GM19238 (cell line): Measurements from ENCODE around the gene CREB5.
"Not testable (repeated sequence)": the region's sequence is repeated elsewhere in the genome, so short reads cannot be mapped to it uniquely, and the experiment has no call there.

Source experiments
- DNase-seq: peaks from one replicate; pipeline ENCODE4 v3.0.0; 2011; ENCODE audit warnings: low spot score; ENCODE audit not compliant: insufficient read length

The CREB5 gene

GRCh38 chr7:28773423-28774145 is 361.3 kb downstream of the CREB5 start:
- no peak for DNase-seq

GRCh38 chr7:28774261-28774988 is 362.1 kb downstream of the CREB5 start:
- no peak for DNase-seq

GRCh38 chr7:28776463-28777157 is 364.3 kb downstream of the CREB5 start:
- no peak for DNase-seq

GRCh38 chr7:28778786-28779185 is 366.5 kb downstream of the CREB5 start:
- no peak for DNase-seq

- DNase-seq: no peak
These were observed 367.6 kb downstream of the CREB5 start for GRCh38 chr7:28779954-28780353.

- no peak for DNase-seq
These were observed 370.0 kb downstream of the CREB5 start for GRCh38 chr7:28782362-28782761.

- DNase-seq: no peak
These were observed 372.0 kb downstream of the CREB5 start for GRCh38 chr7:28784171-28784902.

GRCh38 chr7:28785041-28785995 is 373.0 kb downstream of the CREB5 start:
- no peak for DNase-seq

GRCh38 chr7:28786156-28786555 is 373.8 kb downstream of the CREB5 start:
- not testable (repeated sequence) for DNase-seq

- DNase-seq: no peak
These were observed 374.8 kb downstream of the CREB5 start for GRCh38 chr7:28787106-28787505.

- no peak for DNase-seq
These were observed 378.1 kb downstream of the CREB5 start for GRCh38 chr7:28790467-28790866.

- DNase-seq: no peak
These were observed 380.5 kb downstream of the CREB5 start for GRCh38 chr7:28792858-28793257.

GRCh38 chr7:28793381-28794085 is 381.2 kb downstream of the CREB5 start:
- no peak for DNase-seq

- no peak for DNase-seq
These were observed 386.0 kb downstream of the CREB5 start for GRCh38 chr7:28798274-28798673.

GRCh38 chr7:28799619-28800018 is 387.3 kb downstream of the CREB5 start:
- DNase-seq: no peak

GRCh38 chr7:28800150-28800549 is 387.8 kb downstream of the CREB5 start:
- DNase-seq: no peak

- DNase-seq: no peak
These were observed 390.1 kb downstream of the CREB5 start for GRCh38 chr7:28802450-28802849.

- no peak for DNase-seq
These were observed 391.8 kb downstream of the CREB5 start for GRCh38 chr7:28804157-28804556.

GRCh38 chr7:28804990-28805389 is 392.7 kb downstream of the CREB5 start:
- no peak for DNase-seq

GRCh38 chr7:28806841-28807240 is 394.5 kb downstream of the CREB5 start:
- DNase-seq: no peak
